GM18873 (cell line): ENCODE data around the gene CDH4.
A peak's percentile ranks its signal among the peaks of the same experiment; 100 is the strongest.

Experiments
- ATAC-seq: cut with Tn5 transposase; IDR thresholded peaks from one replicate; pipeline ENCODE4 v1.9.1; 2021; ENCODE audit warnings: mild to moderate bottlenecking, moderate library complexity, moderate number of reproducible peaks; ENCODE audit not compliant: unreplicated experiment, low FRiP score

The CDH4 gene

GRCh38 chr20:61900011-61900944 lies 648.2 kb downstream of the CDH4 start:
- no peak for ATAC-seq

GRCh38 chr20:61900945-61901293 lies 648.9 kb downstream of the CDH4 start:
- ATAC-seq = no peak

GRCh38 chr20:61901392-61902220 lies 649.5 kb downstream of the CDH4 start:
- ATAC-seq = no peak

- ATAC-seq = no peak
Observed at GRCh38 chr20:61902221-61902869, 650.3 kb downstream of the CDH4 start.

- ATAC-seq = no peak
Observed at GRCh38 chr20:61903575-61904340, 651.7 kb downstream of the CDH4 start.

- no peak for ATAC-seq
Observed at GRCh38 chr20:61904456-61904855, 652.4 kb downstream of the CDH4 start.

- ATAC-seq = no peak
Observed at GRCh38 chr20:61905781-61906523, 653.9 kb downstream of the CDH4 start.

- no peak for ATAC-seq
Observed at GRCh38 chr20:61907081-61907891, 655.2 kb downstream of the CDH4 start.

GRCh38 chr20:61908057-61909026 lies 656.3 kb downstream of the CDH4 start:
- ATAC-seq = no peak

GRCh38 chr20:61909028-61909427 lies 657.0 kb downstream of the CDH4 start:
- no peak for ATAC-seq

- ATAC-seq = no peak
Observed at GRCh38 chr20:61909821-61910220, 657.8 kb downstream of the CDH4 start.

- no peak for ATAC-seq
Observed at GRCh38 chr20:61911824-61912223, 659.8 kb downstream of the CDH4 start.

- peak; percentile 56 for ATAC-seq
Observed at GRCh38 chr20:61912665-61913422, 660.8 kb downstream of the CDH4 start.

GRCh38 chr20:61913423-61914225 lies 661.6 kb downstream of the CDH4 start:
- ATAC-seq = no peak

GRCh38 chr20:61915101-61915500 lies 663.0 kb downstream of the CDH4 start:
- no peak for ATAC-seq

- no peak for ATAC-seq
Observed at GRCh38 chr20:61916318-61916891, 664.3 kb downstream of the CDH4 start.
